ENCODE measurements around the gene ZFYVE28. TPM values are rescaled to one million over a fixed set of nuclear protein-coding genes. Genes with fewer than 3 reads are reported as not detected.
A peak's percentile ranks its signal among the peaks of the same experiment; 100 is the strongest.

ZFYVE28 gene
- total RNA-seq, 2 experiments from 2014 or later = 19.7 to 20.0 TPM

DNA sequence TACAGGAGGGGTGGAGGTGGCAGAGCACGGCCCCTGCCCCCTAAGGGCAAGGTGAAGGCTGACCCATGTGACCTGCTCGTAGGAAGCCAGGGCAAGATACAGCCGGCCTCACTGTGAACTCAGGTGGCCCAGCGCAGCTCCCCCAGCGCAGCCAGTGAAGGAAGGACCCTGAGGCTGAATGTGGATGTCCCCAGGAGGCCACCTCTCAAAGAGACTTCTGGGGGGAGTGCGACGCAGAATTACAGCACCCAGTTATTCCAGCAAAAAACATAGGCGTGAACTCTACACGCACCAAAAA lies 52.6 kb downstream of the ZFYVE28 start:
- POLR2A ChIA-PET = interaction anchor here (0.6 kb wide), 1 partner anchor 104 kb away, joined by 3 read pairs; the partner anchor contains the start of gene MXD4
- intact Hi-C loops (cut with micrococcal nuclease) = loop anchor here (2.0 kb wide), 1 partner anchor 47 kb away; no protein-coding TSS in a partner anchor
- Mint-ChIP-seq H3K9me3 (peaks cover 12% of the 10 kb centered on the region), H3K36me3 (peaks cover 6% of the 10 kb centered on the region), H3K4me3 (no peak overlapping the region), H3K4me1 (ENCODE audit: low read depth) (peaks cover 9% of the 10 kb centered on the region), H3K27me3 (no peaks in the 10 kb centered on the region), H3K27ac (no peak overlapping the region)
- no peak for DNase-seq
- CTCF ChIA-PET = interaction anchor here (1.0 kb wide), 1 partner anchor 23 kb away, joined by 3 read pairs; no protein-coding TSS in a partner anchor

DNA sequence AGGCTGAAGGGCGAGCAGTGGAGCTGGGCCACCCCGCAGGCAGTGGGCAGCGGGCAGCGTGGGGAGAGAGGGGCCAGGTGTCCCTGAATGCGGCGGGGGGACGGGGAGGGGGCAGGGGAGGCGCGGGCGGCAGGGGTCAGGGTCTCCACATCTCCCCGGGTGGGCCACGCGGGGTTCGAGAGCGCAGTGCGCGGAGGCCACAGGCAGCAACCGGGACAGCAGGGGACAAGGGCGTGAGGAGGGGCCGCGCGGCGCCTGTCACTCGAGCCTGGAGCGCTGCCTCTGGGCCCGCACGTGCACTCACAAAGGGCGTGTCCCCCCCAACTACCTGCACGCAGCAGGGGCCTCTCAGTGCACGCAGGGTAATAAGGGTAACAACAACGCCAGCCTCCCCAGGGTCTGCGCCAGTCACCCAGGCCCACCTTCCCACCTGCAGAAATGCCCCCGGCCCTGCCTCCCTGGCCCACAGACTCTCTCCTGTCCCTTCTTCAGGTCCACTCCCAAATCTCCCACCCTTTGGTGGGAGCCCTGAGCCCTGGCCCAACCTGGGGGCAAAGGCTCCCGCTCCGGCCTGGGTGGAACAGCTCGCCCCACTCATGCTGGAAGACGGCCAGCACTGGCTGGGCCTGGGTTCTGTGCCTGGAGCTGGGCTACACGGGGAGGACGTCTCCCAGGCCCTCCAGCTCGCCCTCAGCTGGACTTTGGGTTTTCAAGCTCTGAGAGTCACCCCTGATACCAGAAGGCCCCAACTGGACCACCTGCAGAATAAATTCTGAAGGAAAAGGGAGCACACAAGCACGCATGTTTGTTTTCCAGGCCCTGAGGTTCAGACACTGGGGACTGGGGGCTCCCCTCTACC lies 53.2 kb downstream of the ZFYVE28 start:
- peaks cover 9% of the 10 kb centered on the region for H3K4me1 Mint-ChIP-seq (ENCODE audit: low read depth)
- H3K9me3 Mint-ChIP-seq = peaks cover 12% of the 10 kb centered on the region
- DNase-seq = peak; percentile 14
- H3K27ac Mint-ChIP-seq = no peak overlapping the region
- H3K36me3 Mint-ChIP-seq = peaks cover 4% of the 10 kb centered on the region
- no peaks in the 10 kb centered on the region for H3K27me3 Mint-ChIP-seq
- peak overlapping the region; percentile 64 for H3K4me3 Mint-ChIP-seq
- intact Hi-C loops (cut with micrococcal nuclease) = loop anchor here (2.0 kb wide), 1 partner anchor 48 kb away; no protein-coding TSS in a partner anchor
- ChIA-PET POLR2A (no interaction called here), CTCF (interaction anchor here (0.5 to 1.0 kb wide), 2 partner anchors 23 to 127 kb away, joined by 3 read pairs; no protein-coding TSS in a partner anchor)

DNA sequence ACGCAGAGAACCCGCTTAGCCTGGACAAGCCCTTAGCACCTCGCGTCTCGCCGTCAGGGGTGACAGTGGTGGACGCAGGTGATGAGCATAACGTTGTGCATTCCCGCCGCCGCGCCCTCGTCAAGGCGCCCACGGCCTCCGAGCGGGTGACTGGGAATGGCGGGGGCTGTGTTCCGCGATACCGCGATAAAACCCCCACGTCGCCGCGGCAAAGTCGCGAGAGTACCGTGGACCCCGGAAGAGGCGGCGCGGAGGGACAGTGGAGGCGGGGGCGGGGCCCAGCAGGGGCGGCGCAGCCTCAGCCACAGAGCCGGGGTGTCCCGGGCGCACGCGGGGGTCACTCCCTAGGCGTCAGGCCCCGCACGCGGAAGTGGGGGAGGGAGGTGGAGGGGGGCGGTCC lies 53.8 kb downstream of the ZFYVE28 start:
- intact Hi-C loops (cut with micrococcal nuclease) = loop anchor here (2.0 to 5.0 kb wide), 2 partner anchors 48 to 82 kb away; no protein-coding TSS in a partner anchor
- Mint-ChIP-seq H3K4me3 (peak overlapping the region; percentile 64), H3K4me1 (ENCODE audit: low read depth) (peaks cover 9% of the 10 kb centered on the region), H3K27me3 (no peaks in the 10 kb centered on the region), H3K9me3 (peaks cover 12% of the 10 kb centered on the region), H3K27ac (no peak overlapping the region), H3K36me3 (peaks cover 4% of the 10 kb centered on the region)
- ChIA-PET CTCF (no interaction called here), POLR2A (no interaction called here)
- DNase-seq = peak; percentile 79

DNA sequence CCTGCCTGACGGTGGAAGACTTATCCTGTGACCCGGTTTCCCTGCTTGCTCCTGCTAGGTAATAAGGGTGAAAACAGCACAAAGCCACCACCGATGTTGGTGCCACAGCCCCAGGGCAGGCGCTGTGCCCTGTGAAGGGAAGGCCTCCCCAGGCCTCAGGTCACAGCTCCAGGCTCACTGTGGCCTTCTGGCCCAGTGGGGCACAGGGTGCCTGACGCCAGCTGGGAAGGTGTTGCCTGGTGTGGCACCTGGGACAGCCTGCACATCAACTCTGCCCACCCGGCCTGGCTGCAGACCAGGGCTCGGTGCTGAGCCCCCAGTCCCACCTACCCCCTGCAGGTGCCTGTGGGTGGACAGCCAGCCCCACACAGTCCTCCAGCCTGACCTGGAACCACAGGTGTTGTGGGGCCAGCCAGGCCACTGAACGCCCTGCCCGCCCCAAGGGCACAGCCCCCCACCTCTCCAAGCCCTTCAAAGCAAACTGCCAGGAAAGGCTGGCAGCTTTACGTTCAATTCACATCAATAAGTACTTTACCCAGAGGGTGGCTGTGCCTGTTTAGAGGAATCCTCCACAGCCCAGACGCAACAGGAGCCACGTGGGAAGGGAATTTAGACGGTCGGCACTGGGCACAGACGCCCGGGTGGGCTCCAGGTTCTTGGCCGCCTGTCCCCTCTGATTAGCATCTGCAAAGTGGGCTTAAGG lies 54.3 kb downstream of the ZFYVE28 start:
- ChIA-PET POLR2A (no interaction called here), CTCF (no interaction called here)
- peaks cover 8% of the 10 kb centered on the region for H3K9me3 Mint-ChIP-seq
- no peak overlapping the region for H3K27ac Mint-ChIP-seq
- intact Hi-C loops (cut with micrococcal nuclease) = loop anchor here (2.0 to 5.0 kb wide), 2 partner anchors 49 to 82 kb away; no protein-coding TSS in a partner anchor
- H3K4me1 Mint-ChIP-seq (ENCODE audit: low read depth) = peaks cover 9% of the 10 kb centered on the region
- H3K27me3 Mint-ChIP-seq = no peaks in the 10 kb centered on the region
- no peak for DNase-seq
- H3K4me3 Mint-ChIP-seq = peak overlapping the region; percentile 64
- no peaks in the 10 kb centered on the region for H3K36me3 Mint-ChIP-seq

DNA sequence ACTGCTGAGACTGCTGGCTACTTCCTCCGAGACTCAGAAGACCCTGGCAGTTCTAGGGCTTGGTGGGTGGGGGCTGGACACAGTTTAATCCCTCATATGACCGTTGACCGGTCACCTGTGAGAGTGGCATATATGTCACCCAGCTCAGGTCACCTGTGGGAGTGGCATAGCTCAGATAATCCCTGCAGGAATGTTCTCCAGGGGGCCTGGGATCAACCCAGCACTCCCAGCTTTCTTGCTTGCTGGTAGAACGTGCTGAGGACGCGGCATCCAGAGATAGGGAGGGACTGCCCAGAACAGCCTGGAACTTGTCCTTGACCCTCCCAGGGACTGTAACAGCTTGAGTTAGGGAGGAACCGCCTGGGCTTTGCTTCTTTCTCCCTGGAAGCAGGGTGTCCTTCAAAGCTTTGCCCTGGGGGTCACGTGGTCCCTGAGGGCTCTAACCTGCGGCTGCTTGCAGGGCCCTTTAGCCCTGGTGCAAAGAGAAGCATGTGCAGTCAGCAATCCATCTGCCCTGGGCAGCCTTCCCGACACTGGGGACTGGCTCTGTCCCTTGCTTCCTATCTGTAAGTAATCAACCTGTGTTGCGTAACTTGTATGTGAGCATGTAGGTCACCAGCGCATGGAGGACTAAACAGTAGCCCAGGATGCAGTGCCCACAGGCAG lies 55.3 kb downstream of the ZFYVE28 start:
- no peak for DNase-seq
- H3K27ac Mint-ChIP-seq = no peak overlapping the region
- POLR2A ChIA-PET = no interaction called here
- peak overlapping the region; percentile 64 for H3K4me3 Mint-ChIP-seq
- H3K9me3 Mint-ChIP-seq = no peaks in the 10 kb centered on the region
- H3K36me3 Mint-ChIP-seq = no peaks in the 10 kb centered on the region
- no peaks in the 10 kb centered on the region for H3K27me3 Mint-ChIP-seq
- CTCF ChIA-PET = no interaction called here
- intact Hi-C loops (cut with micrococcal nuclease) = loop anchor here (5.0 kb wide), 1 partner anchor 81 kb away; no protein-coding TSS in a partner anchor
- H3K4me1 Mint-ChIP-seq (ENCODE audit: low read depth) = peaks cover 9% of the 10 kb centered on the region

DNA sequence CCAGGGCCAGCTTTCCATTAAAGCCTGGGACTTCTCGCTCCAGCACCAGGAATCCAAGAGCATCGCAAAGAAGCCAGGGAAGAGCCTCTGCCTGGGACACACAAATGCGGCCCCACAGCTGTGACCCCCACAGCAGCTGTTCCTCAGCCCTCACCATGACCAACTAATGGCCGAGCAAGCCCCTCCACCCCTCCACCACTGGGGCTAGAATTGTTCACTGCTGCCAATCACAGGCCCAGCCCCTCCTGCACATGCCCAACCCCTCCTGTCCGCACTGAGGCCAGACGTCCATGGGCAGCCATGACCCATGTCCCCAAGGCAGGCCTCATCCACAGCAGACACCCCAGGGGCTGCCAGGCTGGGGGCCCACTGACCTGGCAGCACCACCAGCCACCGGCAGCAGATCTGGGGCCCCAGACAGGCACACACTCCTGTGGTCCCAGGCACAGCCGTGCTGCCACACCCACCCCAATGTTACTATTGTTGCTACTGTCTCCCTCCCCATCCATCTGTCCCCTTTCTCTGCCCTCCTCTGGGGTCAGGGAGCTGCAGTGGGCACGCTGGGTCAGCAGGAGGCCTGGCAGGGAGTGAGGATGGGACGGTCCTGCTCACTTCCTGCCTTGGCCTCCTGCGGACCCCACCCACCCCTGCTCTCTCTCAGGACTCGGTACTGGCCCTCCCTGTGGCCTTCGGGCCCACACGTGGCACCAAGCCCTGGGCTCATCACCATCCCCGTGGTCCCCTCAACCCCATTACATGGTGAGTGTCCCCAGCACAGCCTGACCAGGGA lies 56.0 kb downstream of the ZFYVE28 start:
- ChIA-PET POLR2A (no interaction called here), CTCF (no interaction called here)
- Mint-ChIP-seq H3K27me3 (no peaks in the 10 kb centered on the region), H3K36me3 (no peaks in the 10 kb centered on the region), H3K27ac (no peak overlapping the region), H3K9me3 (no peaks in the 10 kb centered on the region), H3K4me3 (no peak overlapping the region), H3K4me1 (ENCODE audit: low read depth) (peaks cover 9% of the 10 kb centered on the region)
- no peak for DNase-seq
- intact Hi-C loops (cut with micrococcal nuclease) = loop anchor here (5.0 kb wide), 1 partner anchor 80 kb away; no protein-coding TSS in a partner anchor

DNA sequence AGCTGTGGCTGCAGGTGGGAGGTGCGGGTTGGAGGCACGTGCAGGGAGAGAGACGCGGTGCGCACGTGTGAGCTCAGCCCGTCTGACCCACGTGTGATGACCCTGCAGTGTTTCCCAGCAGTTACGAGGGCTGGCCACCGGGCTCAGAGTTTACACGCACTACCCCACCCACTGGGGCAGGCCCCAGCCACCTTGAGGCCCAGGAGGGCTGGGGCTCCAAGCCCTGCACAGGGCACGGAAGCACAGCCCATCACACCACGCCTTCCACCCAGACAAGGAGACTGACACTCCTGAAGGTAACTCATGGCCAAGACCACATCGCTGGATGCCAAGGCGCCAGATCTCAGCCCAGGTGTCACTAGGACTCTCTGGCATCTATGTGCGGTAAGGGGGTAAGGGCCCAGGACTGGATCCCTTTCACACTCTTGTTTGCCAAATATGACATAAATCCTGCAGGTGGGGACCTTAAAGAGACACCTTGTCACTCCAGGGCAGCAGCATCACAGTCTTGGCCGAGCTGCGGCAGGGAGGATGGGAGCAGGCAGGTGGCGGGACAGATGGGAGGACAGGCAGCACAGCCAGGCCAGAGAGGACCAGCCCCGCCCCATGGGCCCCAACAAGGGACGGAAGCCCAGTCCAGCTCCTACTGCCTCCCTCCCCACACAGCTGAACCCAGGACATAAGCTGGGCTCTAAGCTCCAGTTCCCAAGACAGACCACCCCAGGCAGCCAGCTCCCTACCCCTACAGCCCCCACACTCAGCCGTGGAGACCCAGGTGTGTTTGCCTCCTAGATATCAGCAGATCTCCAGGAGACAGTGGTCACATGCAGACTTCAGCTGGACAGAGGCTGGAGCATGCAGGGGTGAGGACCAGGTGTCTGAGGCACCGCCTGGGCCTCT lies 56.8 kb downstream of the ZFYVE28 start:
- Mint-ChIP-seq H3K27ac (no peak overlapping the region), H3K9me3 (no peaks in the 10 kb centered on the region)
- POLR2A ChIA-PET = no interaction called here

DNA sequence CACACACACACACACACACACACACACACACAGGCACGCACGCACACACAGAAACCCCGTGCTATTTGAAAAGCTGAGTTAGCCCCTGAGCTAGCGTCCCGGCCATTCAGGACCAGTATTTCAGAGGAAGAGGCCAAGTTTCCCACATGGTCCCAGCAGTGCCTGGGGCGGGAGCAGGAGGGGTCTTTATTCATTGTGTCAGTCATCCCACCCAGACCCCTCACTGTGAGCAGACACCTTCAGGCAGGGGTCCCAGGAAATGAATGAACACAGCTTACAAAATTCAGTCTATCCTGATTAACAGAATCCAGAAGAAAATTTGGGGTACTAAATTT lies 58.1 kb downstream of the ZFYVE28 start:
- intact Hi-C loops (cut with micrococcal nuclease) = loop anchor here (5.0 kb wide), 1 partner anchor 78 kb away; no protein-coding TSS in a partner anchor
- Mint-ChIP-seq H3K4me3 (no peak overlapping the region), H3K36me3 (no peaks in the 10 kb centered on the region), H3K27ac (no peak overlapping the region), H3K4me1 (ENCODE audit: low read depth) (peaks cover 9% of the 10 kb centered on the region), H3K27me3 (no peaks in the 10 kb centered on the region), H3K9me3 (no peaks in the 10 kb centered on the region)
- no peak for DNase-seq
- POLR2A ChIA-PET = interaction anchor here (0.6 kb wide), 1 partner anchor 687 kb away, joined by 3 read pairs; no protein-coding TSS in a partner anchor
- CTCF ChIA-PET = interaction anchor here (0.6 kb wide), 1 partner anchor 81 kb away, joined by 3 read pairs; no protein-coding TSS in a partner anchor

More for the DNA sequence above, 56.8 kb downstream of the ZFYVE28 start:
- intact Hi-C loops (cut with micrococcal nuclease) = loop anchor here (5.0 kb wide), 1 partner anchor 79 kb away; no protein-coding TSS in a partner anchor
- no peaks in the 10 kb centered on the region for H3K36me3 Mint-ChIP-seq
- H3K4me1 Mint-ChIP-seq (ENCODE audit: low read depth) = peaks cover 9% of the 10 kb centered on the region
- CTCF ChIA-PET = no interaction called here
- H3K4me3 Mint-ChIP-seq = no peak overlapping the region
- no peaks in the 10 kb centered on the region for H3K27me3 Mint-ChIP-seq
- DNase-seq = no peak

DNA sequence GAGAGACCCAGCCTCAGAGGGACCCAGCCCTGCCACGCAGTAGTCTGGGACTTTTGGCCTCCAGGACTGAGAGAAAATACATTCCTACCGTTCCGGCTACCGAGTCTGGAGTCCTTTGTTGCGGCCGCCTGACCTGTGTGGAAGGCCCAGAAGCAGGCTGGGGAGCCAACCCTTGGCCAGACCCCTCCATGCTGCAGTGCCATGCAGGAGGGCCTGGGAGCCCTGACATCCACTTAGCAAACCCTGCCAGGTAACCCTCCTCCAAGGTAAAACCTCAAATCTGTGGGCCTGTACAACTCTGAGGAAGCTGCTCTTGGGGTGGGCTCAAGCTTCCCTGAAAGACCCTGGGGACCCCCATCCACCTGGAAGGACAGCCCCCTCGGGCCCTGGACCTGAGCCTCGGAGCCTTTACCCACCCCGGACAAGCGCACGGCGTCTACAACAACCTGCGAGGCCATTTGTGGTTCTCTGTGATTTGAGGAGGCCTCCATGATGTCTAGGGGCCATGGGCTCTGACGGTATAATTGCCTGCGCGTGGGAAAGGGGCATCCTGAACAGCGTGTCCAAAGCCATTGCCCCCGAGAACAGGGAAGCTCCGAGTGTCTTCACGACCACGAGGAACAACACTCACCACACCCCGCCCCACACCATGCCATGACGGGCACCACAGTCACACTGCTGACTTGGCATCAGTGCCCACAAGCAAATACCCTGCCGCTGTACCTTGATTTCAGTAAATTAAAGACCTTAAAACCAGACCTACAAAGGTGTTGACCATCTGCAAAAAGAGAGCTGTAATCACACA lies 58.7 kb downstream of the ZFYVE28 start:
- H3K4me1 Mint-ChIP-seq (ENCODE audit: low read depth) = peaks cover 11% of the 10 kb centered on the region
- no peaks in the 10 kb centered on the region for H3K27me3 Mint-ChIP-seq
- no peaks in the 10 kb centered on the region for H3K9me3 Mint-ChIP-seq
- POLR2A ChIA-PET = interaction anchor here (0.6 kb wide), 1 partner anchor 687 kb away, joined by 3 read pairs; no protein-coding TSS in a partner anchor
- no peak overlapping the region for H3K27ac Mint-ChIP-seq
- CTCF ChIA-PET = no interaction called here
- intact Hi-C loops (cut with micrococcal nuclease) = loop anchor here (5.0 kb wide), 1 partner anchor 77 kb away; no protein-coding TSS in a partner anchor
- no peak for DNase-seq
- no peak overlapping the region for H3K4me3 Mint-ChIP-seq
- no peaks in the 10 kb centered on the region for H3K36me3 Mint-ChIP-seq
